K562 (cell line): ENCODE measurements around the gene PPOX. TPM values are rescaled to one million over a fixed set of nuclear protein-coding genes. Genes with fewer than 3 reads are reported as not detected.
A peak's percentile ranks its signal among the peaks of the same experiment; 100 is the strongest.

Experiments used
- CBFA2T2 ChIP-seq: fragments of 450-650 bp; conservative IDR thresholded peaks from 2 replicates; pipeline ENCODE4 v1.6.1; 2017; ENCODE audit warnings: mild to moderate bottlenecking
- RAD21 ChIP-seq, 2 experiments: fragments of 250-450 bp in 1 of 2; fragments of 450-650 bp in 1 of 2; sonication (Bioruptor Pico) in 1 of 2; formaldehyde crosslinking in 1 of 2; IDR thresholded peaks in 1 of 2; conservative IDR thresholded peaks in 1 of 2; 2 replicates each; pipeline versions ENCODE4 v1.4.0 to v1.8.0; 2020 to 2022; ENCODE audit warnings: mild to moderate bottlenecking in 2 of 2, moderate library complexity in 1 of 2
- ZNF143 ChIP-seq: sonication (generic); formaldehyde crosslinking; IDR thresholded peaks from 2 replicates; pipeline ENCODE4 v1.9.0; 2022; ENCODE audit warnings: mild to moderate bottlenecking, missing genetic modification reagents
- ZNF318 ChIP-seq, 2 experiments: fragments of 450-650 bp; IDR thresholded peaks; 2 replicates each; pipeline ENCODE4 v1.6.1; 2016; ENCODE audit warnings: mild to moderate bottlenecking in 2 of 2, borderline replicate concordance in 1 of 2, low read depth in 1 of 2, moderate library complexity in 1 of 2
- polyA plus RNA-seq, 8 experiments: library from polyadenylated mRNA; depleted of rRNA in 4 of 8; stranded (reverse) in 5 of 8; unstranded in 3 of 8; fragments of >200 nt; fragmentation: Nextera tagmentation in 2 of 8; fragmentation: Illumina TruSeq in 1 of 8; extraction: Ambion mirVana in 2 of 8; extraction: Trizol in 1 of 8; gene quantifications; 2 replicates each; pipeline versions ENCODE4 v1.2.1 to v1.2.3, GENCODE V29; 2011 to 2014; ENCODE audit warnings: inconsistent platforms in 1 of 8, missing spikeins in 1 of 8
- total RNA-seq, 7 experiments: library from RNA; depleted of rRNA in 6 of 7; stranded (reverse); fragments of >200 nt in 6 of 7; fragmentation: Illumina TruSeq in 2 of 7; extraction: Trizol in 2 of 7; gene quantifications; 2 replicates each; pipeline versions ENCODE4 v1.2.1 to v1.2.3, GENCODE V29; 2011 to 2021; ENCODE audit warnings: low replicate concordance in 1 of 7
- TF ChIP-seq, protein P1 (sequence below), 2 experiments: fragments of 450-650 bp; IDR thresholded peaks; 2 replicates each; pipeline ENCODE4 v1.6.1; 2018; ENCODE audit warnings: mild to moderate bottlenecking in 2 of 2, low read depth in 1 of 2; ENCODE audit not compliant: partially characterized antibody in 2 of 2

Gene PPOX
- total and polyA plus RNA-seq, 9 of the 15 experiments (the other 6 are each of a cell fraction or from before 2014, with no cell fraction given): 17.0 to 57.1 (median 38.9) TPM

- TF ChIP-seq, protein P1, sequence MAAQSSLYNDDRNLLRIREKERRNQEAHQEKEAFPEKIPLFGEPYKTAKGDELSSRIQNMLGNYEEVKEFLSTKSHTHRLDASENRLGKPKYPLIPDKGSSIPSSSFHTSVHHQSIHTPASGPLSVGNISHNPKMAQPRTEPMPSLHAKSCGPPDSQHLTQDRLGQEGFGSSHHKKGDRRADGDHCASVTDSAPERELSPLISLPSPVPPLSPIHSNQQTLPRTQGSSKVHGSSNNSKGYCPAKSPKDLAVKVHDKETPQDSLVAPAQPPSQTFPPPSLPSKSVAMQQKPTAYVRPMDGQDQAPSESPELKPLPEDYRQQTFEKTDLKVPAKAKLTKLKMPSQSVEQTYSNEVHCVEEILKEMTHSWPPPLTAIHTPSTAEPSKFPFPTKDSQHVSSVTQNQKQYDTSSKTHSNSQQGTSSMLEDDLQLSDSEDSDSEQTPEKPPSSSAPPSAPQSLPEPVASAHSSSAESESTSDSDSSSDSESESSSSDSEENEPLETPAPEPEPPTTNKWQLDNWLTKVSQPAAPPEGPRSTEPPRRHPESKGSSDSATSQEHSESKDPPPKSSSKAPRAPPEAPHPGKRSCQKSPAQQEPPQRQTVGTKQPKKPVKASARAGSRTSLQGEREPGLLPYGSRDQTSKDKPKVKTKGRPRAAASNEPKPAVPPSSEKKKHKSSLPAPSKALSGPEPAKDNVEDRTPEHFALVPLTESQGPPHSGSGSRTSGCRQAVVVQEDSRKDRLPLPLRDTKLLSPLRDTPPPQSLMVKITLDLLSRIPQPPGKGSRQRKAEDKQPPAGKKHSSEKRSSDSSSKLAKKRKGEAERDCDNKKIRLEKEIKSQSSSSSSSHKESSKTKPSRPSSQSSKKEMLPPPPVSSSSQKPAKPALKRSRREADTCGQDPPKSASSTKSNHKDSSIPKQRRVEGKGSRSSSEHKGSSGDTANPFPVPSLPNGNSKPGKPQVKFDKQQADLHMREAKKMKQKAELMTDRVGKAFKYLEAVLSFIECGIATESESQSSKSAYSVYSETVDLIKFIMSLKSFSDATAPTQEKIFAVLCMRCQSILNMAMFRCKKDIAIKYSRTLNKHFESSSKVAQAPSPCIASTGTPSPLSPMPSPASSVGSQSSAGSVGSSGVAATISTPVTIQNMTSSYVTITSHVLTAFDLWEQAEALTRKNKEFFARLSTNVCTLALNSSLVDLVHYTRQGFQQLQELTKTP (IDR thresholded peaks at IDR 0.05; ENCODE audit: low read depth in 1 of 2, partially characterized antibody in 2 of 2): no peak
- TF ChIP-seq ZNF143 (CRISPR knock-in tag) (no peak), CBFA2T2 (0 out of 2 replicates have a peak, but pooled peaks have one; percentile 9), RAD21 (CRISPR knock-in tag; conservative IDR thresholded peaks at IDR 0.05 in 1 of 2, IDR thresholded peaks at IDR 0.05 in 1 of 2) (0 out of 4 replicates have a peak, but pooled peaks of 1 of the 2 experiments have one; percentile 16), ZNF318 (IDR thresholded peaks at IDR 0.05; ENCODE audit: borderline replicate concordance in 1 of 2, low read depth in 1 of 2) (no peak)
These were observed 7.8 kb upstream of the PPOX start (continued) for GRCh38 chr1:161158316-161159010.
